KMS-11 (cell line): ENCODE data around the gene HCK.

Experiments
- H2AFZ ChIP-seq: fragments of 200-600 bp; sonication (generic); 2 replicates; pipeline ENCODE4 v1.6.1; 2016; ENCODE audit warnings: antibody characterized with exemption, mixed run types, low read depth
- H3K27ac ChIP-seq: fragments of 200-600 bp; sonication (generic); 2 replicates; pipeline ENCODE4 v1.6.1; 2016; ENCODE audit warnings: mild to moderate bottlenecking, mixed run types
- H3K27me3 ChIP-seq: fragments of 200-600 bp; sonication (generic); 2 replicates; pipeline ENCODE4 v1.6.1; 2017; ENCODE audit warnings: mild to moderate bottlenecking, low read depth, mixed run types, moderate library complexity; ENCODE audit not compliant: insufficient read depth
- H3K36me3 ChIP-seq: fragments of 200-600 bp; sonication (generic); 2 replicates; pipeline ENCODE4 v1.6.1; 2017; ENCODE audit warnings: mild to moderate bottlenecking, mixed run types; ENCODE audit not compliant: insufficient read depth
- H3K4me1 ChIP-seq: fragments of 200-600 bp; sonication (generic); 2 replicates; pipeline ENCODE4 v1.6.1; 2016; ENCODE audit warnings: mild to moderate bottlenecking, low read depth, mixed run types; ENCODE audit not compliant: poor library complexity, severe bottlenecking
- H3K4me2 ChIP-seq: fragments of 200-600 bp; sonication (generic); 2 replicates; pipeline ENCODE4 v1.7.0; 2016; ENCODE audit warnings: mild to moderate bottlenecking, mixed run types
- H3K4me3 ChIP-seq: fragments of 200-600 bp; sonication (generic); IDR thresholded peaks from 2 replicates; pipeline ENCODE4 v1.6.1; 2017; ENCODE audit warnings: low read depth, low read length, mixed read lengths; ENCODE audit not compliant: insufficient read depth
- H3K79me2 ChIP-seq: fragments of 200-600 bp; sonication (generic); 2 replicates; pipeline ENCODE4 v1.6.1; 2016; ENCODE audit warnings: low read depth, mixed run types; ENCODE audit not compliant: insufficient read depth
- H3K9ac ChIP-seq: fragments of 200-600 bp; sonication (generic); 2 replicates; pipeline ENCODE4 v1.6.1; 2016; ENCODE audit warnings: mild to moderate bottlenecking, mixed run types
- H4K20me1 ChIP-seq: fragments of 200-600 bp; sonication (generic); 2 replicates; pipeline ENCODE4 v1.6.1; 2016; ENCODE audit warnings: mild to moderate bottlenecking, mixed run types; ENCODE audit not compliant: insufficient read depth
- CTCF ChIP-seq: fragments of 200-600 bp; sonication (generic); conservative IDR thresholded peaks from 2 replicates; pipeline ENCODE4 v1.6.1; 2017; ENCODE audit warnings: low read depth, mild to moderate bottlenecking, antibody characterized with exemption, low read length, moderate library complexity, mixed read lengths

HCK gene

GRCh38 chr20:32052090-32052777, at the start of gene HCK:
HCK (plus strand) TSS chr20:32052242.
- H2AFZ ChIP-seq: peak within 1 kb of the TSS; percentile 4; the same call in 1 of the 2 replicates

GRCh38 chr20:32003325-32003724, 48.7 kb upstream of the HCK start:
- Histone ChIP-seq H2AFZ (no peak overlapping the region), H3K9ac (no peak overlapping the region), H3K27me3 (peaks cover 30% of the 10 kb centered on the region), H3K79me2 (no peaks in the 10 kb centered on the region), H3K4me3 (no peak overlapping the region), H3K27ac (no peak overlapping the region), H4K20me1 (no peaks in the 10 kb centered on the region), H3K36me3 (no peaks in the 10 kb centered on the region), H3K4me2 (no peak overlapping the region), H3K4me1 (no peaks in the 10 kb centered on the region)
- no peak for TF ChIP-seq CTCF

More at GRCh38 chr20:32052090-32052777, at the start of gene HCK:
- Histone ChIP-seq H3K9ac (no peak within 1 kb of the TSS), H3K79me2 (no peaks in the 10 kb centered on the region), H3K4me3 (no peak within 1 kb of the TSS), H3K36me3 (no peaks in the 10 kb centered on the region), H3K27ac (no peak within 1 kb of the TSS), H3K4me1 (no peaks in the 10 kb centered on the region), H4K20me1 (no peaks in the 10 kb centered on the region), H3K4me2 (no peak within 1 kb of the TSS), H3K27me3 (peaks cover 13% of the 10 kb centered on the region; the same call in 1 of the 2 replicates)
- TF ChIP-seq CTCF: no peak

GRCh38 chr20:32004963-32005362, 47.1 kb upstream of the HCK start:
- no peak for TF ChIP-seq CTCF
- Histone ChIP-seq H3K9ac (no peak overlapping the region), H3K27me3 (peaks cover 34% of the 10 kb centered on the region), H3K4me2 (no peak overlapping the region), H4K20me1 (no peaks in the 10 kb centered on the region), H3K4me3 (no peak overlapping the region), H3K27ac (no peak overlapping the region), H3K79me2 (no peaks in the 10 kb centered on the region), H3K4me1 (no peaks in the 10 kb centered on the region), H3K36me3 (no peaks in the 10 kb centered on the region), H2AFZ (no peak overlapping the region)

GRCh38 chr20:32006053-32006452, 46.0 kb upstream of the HCK start:
- H3K4me2 ChIP-seq: no peak overlapping the region
- no peaks in the 10 kb centered on the region for H4K20me1 ChIP-seq
- no peaks in the 10 kb centered on the region for H3K36me3 ChIP-seq
- H2AFZ ChIP-seq: no peak overlapping the region
- no peaks in the 10 kb centered on the region for H3K4me1 ChIP-seq
- H3K9ac ChIP-seq: no peak overlapping the region
- H3K79me2 ChIP-seq: no peaks in the 10 kb centered on the region
- no peak overlapping the region for H3K4me3 ChIP-seq
- no peak for TF ChIP-seq CTCF
- H3K27ac ChIP-seq: no peak overlapping the region
- H3K27me3 ChIP-seq: peaks cover 36% of the 10 kb centered on the region
